Kidney (tissue), 14 donors: ENCODE data around the gene ZGLP1. TPM values are rescaled to one million over a fixed set of nuclear protein-coding genes. Genes with fewer than 3 reads are reported as not detected.
A peak's percentile ranks its signal among the peaks of the same experiment; 100 is the strongest.

Experiments used
- DNase-seq, 5 donors: peaks; one replicate each; pipeline ENCODE4 v3.0.0-alpha.2; 2013 to 2020
- FAIRE-seq: peaks from 2 replicates; lab custom pipeline; 2012; peaks lifted over from hg19 to GRCh38; lab: Jason Lieb, UNC
- H3K27ac ChIP-seq, 2 donors: one replicate each; pipeline ENCODE4 v1.7.0; 2013; ENCODE audit warnings: low read depth in 2 of 2, low read length in 2 of 2, inconsistent platforms in 1 of 2
- H3K27me3 ChIP-seq: one replicate; pipeline ENCODE4 v1.7.1; 2013; ENCODE audit warnings: low read length, inconsistent platforms; ENCODE audit not compliant: control insufficient read depth, insufficient read depth
- H3K36me3 ChIP-seq, 3 donors: one replicate each; pipeline versions ENCODE4 v1.7.0 to v1.7.1; 2013; ENCODE audit warnings: low read length in 3 of 3, control low read depth in 1 of 3, inconsistent platforms in 1 of 3; ENCODE audit not compliant: insufficient read depth in 3 of 3, control insufficient read depth in 2 of 3
- H3K4me1 ChIP-seq, 3 donors: one replicate each; pipeline versions ENCODE4 v1.7.0 to v1.7.1; 2013; ENCODE audit warnings: low read length in 3 of 3, inconsistent platforms in 1 of 3, low read depth in 1 of 3; ENCODE audit not compliant: control insufficient read depth in 2 of 3, insufficient read depth in 2 of 3
- H3K4me3 ChIP-seq, 3 donors: one replicate each; pipeline versions ENCODE4 v1.7.0 to v1.8.1; 2013; ENCODE audit warnings: low read length in 3 of 3, control low read depth in 1 of 3, inconsistent platforms in 1 of 3
- H3K9ac ChIP-seq, 3 donors: one replicate each; pipeline versions ENCODE4 v1.7.0 to v1.7.1; 2013; ENCODE audit warnings: low read length in 3 of 3, control low read depth in 1 of 3, inconsistent platforms in 1 of 3
- H3K9me3 ChIP-seq, 3 donors: one replicate each; pipeline versions ENCODE4 v1.7.0 to v1.7.1; 2013; ENCODE audit warnings: low read length in 3 of 3, control low read depth in 1 of 3, inconsistent platforms in 1 of 3; ENCODE audit not compliant: control insufficient read depth in 2 of 3, insufficient read depth in 1 of 3
- CTCF ChIP-seq: IDR thresholded peaks from 3 replicates; pipeline ENCODE4 v1.5.1; 2012; ENCODE audit warnings: mild to moderate bottlenecking, moderate library complexity, borderline replicate concordance; ENCODE audit not compliant: insufficient read depth; ENCODE audit errors: extremely low read depth
- intact Hi-C: fragments of 100-400 bp; cut with DNase I; formaldehyde crosslinking; loops from one replicate; pipeline ENCODE4 v1.11.1; 2022
- polyA plus RNA-seq: library from polyadenylated mRNA; stranded (reverse); fragments of 350-450 nt; fragmentation: Illumina TruSeq; extraction: RNeasy Lipid Tissue Mini Kit (QIAGEN cat#74804); gene quantifications from one replicate; pipeline ENCODE4 v1.2.3, GENCODE V29; 2014; ENCODE audit warnings: low read depth, low replicate concordance; ENCODE audit not compliant: insufficient read depth
- total RNA-seq: library from RNA; stranded (reverse); fragmentation: NEBNext Ultra II Directional; extraction: Animal tissue kit (Norgen Biotek cat#: 25700); gene quantifications from one replicate; pipeline ENCODE4 v1.2.1, GENCODE V29; 2021
- donor health status: control.
- donor health status: control.
- donor health status: control.
- donor health status: control.
- donor health status: control.
- donor health status: DM: yes; HTN: yes; CAD: no.
- donor health status: Normal renal cell carcinoma (clear cell type).

ZGLP1 gene
- total and polyA plus RNA-seq, 2 donors from 2014 or later: 4.6 to 5.5 TPM

- DNase-seq (peak; percentile 86 to 95 (median 88)), FAIRE-seq (no peak)
- intact Hi-C loops: no loop called here
- no peak for TF ChIP-seq CTCF
- peak within 1 kb of the TSS in 1 of 2 donors; percentile 26 for H3K27ac ChIP-seq
- peak within 1 kb of the TSS; percentile 63 to 87 (median 78) for H3K9ac ChIP-seq
- peaks cover 2 to 7% (median 5%) of the 10 kb centered on the region in 3 donors for H3K36me3 ChIP-seq
- H3K9me3 ChIP-seq: no peaks in the 10 kb centered on the region
- peaks cover 0 to 2% (median 0%) of the 10 kb centered on the region in 3 donors for H3K4me1 ChIP-seq
- peak within 1 kb of the TSS; percentile 72 to 91 (median 84) for H3K4me3 ChIP-seq
- H3K27me3 ChIP-seq: no peaks in the 10 kb centered on the region
Observed at GRCh38 chr19:10315335-10316214, 6.0 kb upstream of the ZGLP1 start, which contains the start of gene FDX2. FDX2 (minus strand) TSS chr19:10316015; CDS start chr19:10315996, 19 bp downstream.

GRCh38 chr19:10306327-10306726 is 3.3 kb downstream of the ZGLP1 start:
- no peaks in the 10 kb centered on the region for H3K4me1 ChIP-seq
- TF ChIP-seq CTCF: no peak
- no peak for FAIRE-seq
- no peaks in the 10 kb centered on the region for H3K27me3 ChIP-seq
- DNase-seq: no peak
- no peak overlapping the region for H3K9ac ChIP-seq
- H3K4me3 ChIP-seq: no peak overlapping the region
- intact Hi-C loops: no loop called here
- no peak overlapping the region for H3K27ac ChIP-seq
- no peaks in the 10 kb centered on the region for H3K36me3 ChIP-seq
- H3K9me3 ChIP-seq: no peaks in the 10 kb centered on the region

- no peak for FAIRE-seq
- Histone ChIP-seq H3K36me3 (no peaks in the 10 kb centered on the region), H3K9ac (no peak overlapping the region), H3K27me3 (no peaks in the 10 kb centered on the region), H3K4me3 (no peak overlapping the region), H3K27ac (no peak overlapping the region), H3K9me3 (no peaks in the 10 kb centered on the region), H3K4me1 (no peaks in the 10 kb centered on the region)
- intact Hi-C loops: no loop called here
- no peak for DNase-seq
- TF ChIP-seq CTCF: no peak
Observed at GRCh38 chr19:10305139-10305806, 4.3 kb downstream of the ZGLP1 start.
